ENCODE measurements around the gene TMEM219.

TMEM219 gene

DNA sequence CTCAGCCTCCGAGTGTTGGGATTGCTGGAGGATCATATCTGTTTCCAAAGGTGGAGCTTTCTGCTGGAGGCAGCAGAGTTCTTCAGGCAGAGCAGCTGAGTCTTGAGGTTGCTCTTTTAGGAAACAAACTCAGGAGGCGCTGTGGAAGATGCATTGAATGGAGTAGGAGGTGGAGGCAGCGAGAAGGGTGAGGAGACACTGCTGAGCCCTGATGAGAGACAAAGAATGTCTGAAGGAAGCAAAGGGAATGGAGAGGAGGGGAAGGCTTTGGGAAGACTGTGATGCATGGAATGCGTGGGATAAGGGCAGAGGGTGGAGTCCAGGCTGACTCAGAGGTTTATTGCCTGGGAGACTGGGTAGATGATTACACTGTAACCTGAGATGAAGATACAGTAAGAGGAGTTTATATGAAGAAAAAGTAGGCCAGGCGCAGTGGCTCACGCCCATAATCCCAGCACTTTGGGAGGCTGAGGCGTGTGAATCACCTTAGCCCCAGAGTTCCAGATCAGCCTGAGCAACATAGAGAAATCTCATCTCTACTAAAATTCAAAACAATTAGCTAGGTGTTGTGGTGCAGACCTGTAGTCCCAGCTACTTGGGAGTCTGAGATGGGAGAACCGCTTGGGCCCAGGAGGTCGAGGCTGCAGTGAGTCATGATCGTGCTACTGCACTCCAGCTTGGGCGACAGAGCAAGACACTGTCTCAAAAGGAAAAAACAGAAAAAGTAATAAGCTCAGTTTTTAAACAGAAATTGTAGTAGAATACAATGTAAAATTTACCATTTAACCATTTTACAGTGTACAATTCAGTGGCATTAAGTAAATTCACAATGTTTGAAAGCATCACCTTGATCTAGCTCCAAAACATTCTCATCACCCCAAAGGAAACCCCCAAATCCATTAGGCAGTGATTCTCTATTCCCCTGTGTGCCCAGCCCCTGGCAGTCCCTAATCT, 17.8 kb upstream of the TMEM219 start:
- ChIA-PET POLR2A (interaction anchor here (0.6 to 2.8 kb wide), 6 partner anchors 17 to 293 kb away, joined by 3 to 21 read pairs (median 6); partner anchors contain the start of genes ASPHD1, KCTD13, PAGR1 and TAOK2), CTCF (interaction anchor here (0.7 to 3.6 kb wide), 11 partner anchors 10 to 88 kb away, joined by 3 to 19 read pairs (median 8); partner anchors contain the start of genes KCTD13, TAOK2, TLCD3B and TMEM219)
- DNase-seq (ENCODE audit: low read depth, low spot score): peak; percentile 95
- TF ChIP-seq, protein P1, sequence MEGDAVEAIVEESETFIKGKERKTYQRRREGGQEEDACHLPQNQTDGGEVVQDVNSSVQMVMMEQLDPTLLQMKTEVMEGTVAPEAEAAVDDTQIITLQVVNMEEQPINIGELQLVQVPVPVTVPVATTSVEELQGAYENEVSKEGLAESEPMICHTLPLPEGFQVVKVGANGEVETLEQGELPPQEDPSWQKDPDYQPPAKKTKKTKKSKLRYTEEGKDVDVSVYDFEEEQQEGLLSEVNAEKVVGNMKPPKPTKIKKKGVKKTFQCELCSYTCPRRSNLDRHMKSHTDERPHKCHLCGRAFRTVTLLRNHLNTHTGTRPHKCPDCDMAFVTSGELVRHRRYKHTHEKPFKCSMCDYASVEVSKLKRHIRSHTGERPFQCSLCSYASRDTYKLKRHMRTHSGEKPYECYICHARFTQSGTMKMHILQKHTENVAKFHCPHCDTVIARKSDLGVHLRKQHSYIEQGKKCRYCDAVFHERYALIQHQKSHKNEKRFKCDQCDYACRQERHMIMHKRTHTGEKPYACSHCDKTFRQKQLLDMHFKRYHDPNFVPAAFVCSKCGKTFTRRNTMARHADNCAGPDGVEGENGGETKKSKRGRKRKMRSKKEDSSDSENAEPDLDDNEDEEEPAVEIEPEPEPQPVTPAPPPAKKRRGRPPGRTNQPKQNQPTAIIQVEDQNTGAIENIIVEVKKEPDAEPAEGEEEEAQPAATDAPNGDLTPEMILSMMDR (IDR thresholded peaks at IDR 0.05; ENCODE audit: insufficient read depth, low read length, missing control alignments): peak; percentile 41
- H3K4me3 ChIP-seq (ENCODE audit: low read depth, low read length): peak overlapping the region; percentile 24

DNA sequence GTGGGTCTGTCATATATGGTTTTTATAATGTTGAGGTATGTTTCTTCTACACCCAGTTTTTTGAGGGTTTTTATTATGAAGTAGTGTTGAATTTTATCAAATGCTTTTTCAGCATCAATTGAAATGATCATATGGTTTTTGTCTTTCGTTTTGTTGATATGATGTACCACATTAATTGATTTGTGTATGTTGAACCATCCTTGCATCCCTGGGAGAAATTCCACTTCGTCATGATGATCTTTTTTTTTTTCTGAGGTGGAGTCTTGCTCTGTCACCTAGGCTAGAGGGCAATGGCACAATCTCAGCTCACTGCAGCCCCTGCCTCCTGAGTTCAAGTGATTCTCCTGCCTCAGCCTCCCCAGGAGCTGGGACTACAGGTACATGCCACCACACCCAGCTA, 14.0 kb upstream of the TMEM219 start:
- ChIA-PET POLR2A (interaction anchor here (0.7 kb wide), 1 partner anchor 92 kb away, joined by 3 read pairs; no protein-coding TSS in a partner anchor), CTCF (interaction anchor here (1.0 kb wide), 1 partner anchor 163 kb away, joined by 4 read pairs; no protein-coding TSS in a partner anchor)
- no peak overlapping the region for H3K4me3 ChIP-seq (ENCODE audit: low read depth, low read length)
- TF ChIP-seq, protein P1 (IDR thresholded peaks at IDR 0.05; ENCODE audit: insufficient read depth, low read length, missing control alignments): no peak
- no peak for DNase-seq (ENCODE audit: low read depth, low spot score)

DNA sequence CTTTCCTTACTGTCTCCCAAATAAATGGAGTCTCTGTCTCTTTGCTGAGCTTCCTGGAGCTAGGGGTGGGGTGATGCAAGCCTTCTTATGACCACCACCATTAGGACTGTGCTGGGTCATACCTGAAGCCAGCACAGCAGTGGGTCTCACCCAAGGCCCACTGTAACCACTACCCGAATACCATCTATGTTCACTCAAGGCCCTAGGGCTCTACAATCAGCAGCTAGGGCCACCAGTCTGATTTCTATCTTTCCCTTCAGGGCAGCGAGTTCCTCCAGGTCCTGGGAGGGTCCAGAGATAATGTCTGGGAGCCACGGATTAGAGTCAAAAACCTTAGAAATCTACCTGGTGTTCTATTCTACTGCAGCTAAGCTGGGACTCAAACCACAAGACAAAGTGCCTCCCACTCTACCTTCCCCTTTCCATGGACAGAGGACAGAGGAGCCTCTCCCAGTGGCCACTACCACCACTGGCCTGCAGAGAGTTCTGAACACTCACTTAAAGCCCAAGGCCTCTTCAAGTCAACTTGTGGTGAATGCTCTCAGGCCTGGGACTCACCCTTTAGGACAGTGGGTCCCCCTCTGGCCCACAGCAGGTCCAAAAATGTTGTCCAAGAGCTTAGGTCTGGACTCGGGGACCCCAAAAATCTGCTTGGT, 10.9 kb upstream of the TMEM219 start:
- CTCF ChIA-PET: interaction anchor here (0.9 to 2.1 kb wide), 2 partner anchors 10 to 12 kb away, joined by 5 to 10 read pairs; partner anchors contain the start of gene TMEM219
- TF ChIP-seq, protein P1 (IDR thresholded peaks at IDR 0.05; ENCODE audit: insufficient read depth, low read length, missing control alignments): no peak
- POLR2A ChIA-PET: no interaction called here
- H3K4me3 ChIP-seq (ENCODE audit: low read depth, low read length): no peak overlapping the region
- DNase-seq (ENCODE audit: low read depth, low spot score): no peak

DNA sequence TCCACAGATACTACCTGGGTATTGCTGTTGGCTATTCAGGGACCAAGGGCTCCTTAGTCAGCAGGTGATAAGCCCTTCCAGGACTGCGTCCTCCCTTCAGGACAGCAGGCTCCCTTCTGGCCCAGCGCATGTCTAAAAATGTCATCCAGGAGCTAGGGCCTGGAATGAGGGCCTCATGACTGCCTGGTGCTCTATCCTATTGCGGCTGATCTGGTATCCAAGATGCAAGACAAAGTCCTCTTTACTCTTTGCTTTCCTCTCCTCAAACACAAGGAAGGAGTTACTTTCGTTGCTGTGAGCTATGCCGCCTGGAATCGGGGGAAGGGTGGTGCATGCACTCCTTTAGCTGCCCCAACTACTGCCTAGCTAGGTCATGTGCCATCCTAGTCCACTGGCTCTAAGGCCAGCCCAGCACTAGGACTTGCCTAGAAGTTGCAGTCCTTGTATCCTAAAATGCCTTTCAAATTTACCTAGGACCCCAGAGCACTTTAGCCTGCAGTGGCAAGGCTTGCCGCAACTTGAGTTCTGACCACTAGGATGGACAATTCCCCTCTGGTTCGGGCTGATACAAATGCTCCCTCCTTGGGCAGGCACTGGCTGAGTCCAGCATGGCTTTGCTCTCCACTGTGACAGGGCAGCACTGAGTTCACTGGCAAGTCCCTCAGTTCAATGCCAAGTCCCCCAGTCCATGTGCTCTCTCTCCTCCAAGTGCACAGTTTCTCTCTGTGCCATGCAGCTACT, 10.1 kb upstream of the TMEM219 start:
- H3K4me3 ChIP-seq (ENCODE audit: low read depth, low read length): no peak overlapping the region
- TF ChIP-seq, protein P1 (IDR thresholded peaks at IDR 0.05; ENCODE audit: insufficient read depth, low read length, missing control alignments): no peak
- DNase-seq (ENCODE audit: low read depth, low spot score): no peak
- ChIA-PET POLR2A (no interaction called here), CTCF (interaction anchor here (2.1 kb wide), 1 partner anchor 10 kb away, joined by 10 read pairs; the partner anchor contains the start of gene TMEM219)

DNA sequence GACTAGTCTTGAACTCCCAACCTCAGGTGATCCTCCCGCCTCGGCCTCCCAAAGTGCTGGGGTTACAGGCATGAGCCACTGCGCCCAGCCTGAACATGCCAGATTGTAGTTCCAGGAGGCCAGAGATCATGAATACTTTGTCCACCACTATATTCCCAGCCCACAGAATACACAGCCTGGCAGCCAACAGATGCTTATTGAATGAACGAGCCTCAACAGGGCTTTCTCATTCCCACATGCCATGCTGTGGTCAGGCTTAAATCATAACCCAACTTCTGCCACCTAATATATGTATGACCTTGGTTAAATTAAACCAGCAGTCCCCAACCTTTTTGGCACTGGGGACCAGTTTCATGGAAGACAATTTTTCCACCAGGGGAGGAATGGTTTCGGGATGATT, 3.1 kb upstream of the TMEM219 start:
- CTCF ChIA-PET: interaction anchor here (3.5 kb wide), 1 partner anchor 14 kb away, joined by 19 read pairs; no protein-coding TSS in a partner anchor
- no peak overlapping the region for H3K4me3 ChIP-seq (ENCODE audit: low read depth, low read length)
- TF ChIP-seq, protein P1 (IDR thresholded peaks at IDR 0.05; ENCODE audit: insufficient read depth, low read length, missing control alignments): no peak
- DNase-seq (ENCODE audit: low read depth, low spot score): no peak
- POLR2A ChIA-PET: no interaction called here
